ENCODE results near the gene DYNC1LI2. TPM values are rescaled to one million over a fixed set of nuclear protein-coding genes. Genes with fewer than 3 reads are reported as not detected.

The DYNC1LI2 gene
- total RNA-seq, 1 donor from 2014 or later: 149 TPM

DNA sequence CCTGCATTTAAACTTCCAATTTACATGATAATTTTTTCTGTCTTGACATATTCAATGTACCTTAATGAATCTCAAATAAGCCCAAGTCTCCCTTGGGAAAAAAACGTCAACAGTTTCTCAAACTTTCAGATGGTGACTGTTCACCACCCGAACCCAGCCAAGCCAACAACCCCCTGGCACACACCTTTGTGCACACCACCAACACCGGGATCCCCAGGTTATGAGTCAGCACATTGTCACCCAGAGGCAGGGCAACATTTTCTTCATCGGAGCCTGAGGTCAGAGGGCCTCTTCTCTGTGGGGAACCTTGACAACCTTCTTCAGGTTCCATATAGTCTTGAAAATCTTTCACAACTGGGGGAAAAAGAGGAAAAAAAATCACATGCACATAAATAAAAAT is 15.5 kb downstream of the DYNC1LI2 start:
- Histone ChIP-seq H3K4me1 (peaks cover 22% of the 10 kb centered on the region), H3K27me3 (no peaks in the 10 kb centered on the region), H3K4me3 (no peak overlapping the region), H3K9me3 (no peaks in the 10 kb centered on the region), H3K27ac (no peak overlapping the region), H3K36me3 (peaks cover 3 to 68% of the 10 kb centered on the region in 2 donors)
- intact Hi-C loops (cut with DNase I): no loop called here
- no peak for DNase-seq (ENCODE audit: extremely low spot score in 2 of 2)
- TF ChIP-seq POLR2AphosphoS5 (IDR thresholded peaks at IDR 0.05; ENCODE audit: insufficient read depth in 1 of 2, low read depth in 1 of 2) (no peak), POLR2A (IDR thresholded peaks at IDR 0.05) (no peak)
- TF ChIP-seq, protein P1, sequence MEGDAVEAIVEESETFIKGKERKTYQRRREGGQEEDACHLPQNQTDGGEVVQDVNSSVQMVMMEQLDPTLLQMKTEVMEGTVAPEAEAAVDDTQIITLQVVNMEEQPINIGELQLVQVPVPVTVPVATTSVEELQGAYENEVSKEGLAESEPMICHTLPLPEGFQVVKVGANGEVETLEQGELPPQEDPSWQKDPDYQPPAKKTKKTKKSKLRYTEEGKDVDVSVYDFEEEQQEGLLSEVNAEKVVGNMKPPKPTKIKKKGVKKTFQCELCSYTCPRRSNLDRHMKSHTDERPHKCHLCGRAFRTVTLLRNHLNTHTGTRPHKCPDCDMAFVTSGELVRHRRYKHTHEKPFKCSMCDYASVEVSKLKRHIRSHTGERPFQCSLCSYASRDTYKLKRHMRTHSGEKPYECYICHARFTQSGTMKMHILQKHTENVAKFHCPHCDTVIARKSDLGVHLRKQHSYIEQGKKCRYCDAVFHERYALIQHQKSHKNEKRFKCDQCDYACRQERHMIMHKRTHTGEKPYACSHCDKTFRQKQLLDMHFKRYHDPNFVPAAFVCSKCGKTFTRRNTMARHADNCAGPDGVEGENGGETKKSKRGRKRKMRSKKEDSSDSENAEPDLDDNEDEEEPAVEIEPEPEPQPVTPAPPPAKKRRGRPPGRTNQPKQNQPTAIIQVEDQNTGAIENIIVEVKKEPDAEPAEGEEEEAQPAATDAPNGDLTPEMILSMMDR (IDR thresholded peaks at IDR 0.05): no peak

DNA sequence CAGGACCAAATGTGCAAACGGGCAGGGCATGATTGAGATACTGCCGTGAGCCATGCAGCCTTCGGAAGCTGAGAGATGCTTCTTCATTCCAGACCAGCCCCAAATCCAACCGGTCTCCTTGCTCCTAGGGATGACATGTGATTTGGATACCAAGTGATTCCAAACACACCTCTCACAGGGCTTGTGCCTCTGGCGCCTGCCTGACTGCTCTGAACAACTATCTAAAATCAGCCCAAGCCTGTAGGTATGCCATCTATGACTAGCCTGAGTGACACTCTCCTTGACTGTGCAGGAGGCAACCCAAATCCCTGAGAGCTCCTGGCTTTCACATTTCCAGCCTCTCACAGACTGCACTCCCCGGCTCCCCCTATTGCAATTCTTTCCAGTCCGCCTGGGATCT is 20.3 kb downstream of the DYNC1LI2 start:
- Histone ChIP-seq H3K27me3 (no peaks in the 10 kb centered on the region), H3K27ac (no peak overlapping the region), H3K9me3 (no peaks in the 10 kb centered on the region), H3K36me3 (peaks cover 6 to 83% of the 10 kb centered on the region in 2 donors), H3K4me1 (peaks cover 11% of the 10 kb centered on the region), H3K4me3 (no peak overlapping the region)
- TF ChIP-seq POLR2A (IDR thresholded peaks at IDR 0.05) (no peak), POLR2AphosphoS5 (IDR thresholded peaks at IDR 0.05; ENCODE audit: insufficient read depth in 1 of 2, low read depth in 1 of 2) (no peak)
- TF ChIP-seq, protein P1 (IDR thresholded peaks at IDR 0.05): no peak
- DNase-seq (ENCODE audit: extremely low spot score in 2 of 2): no peak
- intact Hi-C loops (cut with DNase I): no loop called here

GRCh38 chr16:66728804-66729203 is 22.6 kb downstream of the DYNC1LI2 start:
- TF ChIP-seq POLR2A (IDR thresholded peaks at IDR 0.05): no peak
- TF ChIP-seq, protein P1 (IDR thresholded peaks at IDR 0.05): no peak
- TF ChIP-seq POLR2AphosphoS5 (IDR thresholded peaks at IDR 0.05; ENCODE audit: insufficient read depth in 1 of 2, low read depth in 1 of 2): no peak
- H3K36me3 ChIP-seq: peaks cover 6 to 84% of the 10 kb centered on the region in 2 donors
- peaks cover 11% of the 10 kb centered on the region for H3K4me1 ChIP-seq
- H3K9me3 ChIP-seq: no peaks in the 10 kb centered on the region
- no peaks in the 10 kb centered on the region for H3K27me3 ChIP-seq
- no peak overlapping the region for H3K4me3 ChIP-seq
- DNase-seq (ENCODE audit: extremely low spot score in 2 of 2): no peak
- H3K27ac ChIP-seq: no peak overlapping the region
- intact Hi-C loops (cut with DNase I): loop anchor here (10.0 kb wide), 1 partner anchor 136 kb away; no protein-coding TSS in a partner anchor

DNA sequence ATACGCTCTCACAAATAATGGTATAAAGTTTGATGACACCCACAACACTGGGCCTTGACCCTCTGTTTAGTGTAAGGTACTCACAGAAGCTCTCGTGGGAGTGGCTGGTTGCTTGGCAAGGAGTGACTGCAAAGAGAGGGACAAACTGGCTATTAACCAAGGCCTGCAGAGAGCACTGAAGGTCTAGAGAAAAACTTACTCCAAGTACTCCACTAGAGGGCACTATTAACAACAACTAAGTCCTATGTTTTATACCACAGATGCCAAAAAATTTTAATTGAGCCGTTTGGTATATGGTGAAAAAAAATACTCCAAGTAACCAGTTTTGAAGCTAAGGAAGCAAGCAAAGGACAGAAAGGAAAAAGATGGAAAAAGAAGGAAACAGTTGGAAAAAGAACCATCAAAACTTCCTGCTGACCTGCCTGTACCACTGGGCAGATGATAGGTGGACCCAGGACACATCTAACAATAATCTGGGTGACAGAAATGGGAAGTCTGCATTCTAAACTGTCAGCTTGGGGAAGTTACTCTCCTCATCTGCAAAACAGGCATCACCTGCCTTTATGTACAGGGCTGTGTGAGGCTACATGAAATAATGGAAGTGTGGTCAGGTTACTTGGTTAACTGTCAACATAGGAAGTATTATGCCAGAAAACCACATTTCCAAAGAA is 23.2 kb downstream of the DYNC1LI2 start:
- TF ChIP-seq, protein P1 (IDR thresholded peaks at IDR 0.05): peak; percentile 26 to 62 (median 41)
- TF ChIP-seq POLR2A (IDR thresholded peaks at IDR 0.05): no peak
- Histone ChIP-seq H3K9me3 (no peaks in the 10 kb centered on the region), H3K27me3 (no peaks in the 10 kb centered on the region), H3K4me3 (no peak overlapping the region), H3K36me3 (peaks cover 6 to 82% of the 10 kb centered on the region in 2 donors), H3K27ac (no peak overlapping the region), H3K4me1 (peaks cover 11% of the 10 kb centered on the region)
- intact Hi-C loops (cut with DNase I): loop anchor here (10.0 kb wide), 1 partner anchor 137 kb away; no protein-coding TSS in a partner anchor
- DNase-seq (ENCODE audit: extremely low spot score in 2 of 2): no peak

DNA sequence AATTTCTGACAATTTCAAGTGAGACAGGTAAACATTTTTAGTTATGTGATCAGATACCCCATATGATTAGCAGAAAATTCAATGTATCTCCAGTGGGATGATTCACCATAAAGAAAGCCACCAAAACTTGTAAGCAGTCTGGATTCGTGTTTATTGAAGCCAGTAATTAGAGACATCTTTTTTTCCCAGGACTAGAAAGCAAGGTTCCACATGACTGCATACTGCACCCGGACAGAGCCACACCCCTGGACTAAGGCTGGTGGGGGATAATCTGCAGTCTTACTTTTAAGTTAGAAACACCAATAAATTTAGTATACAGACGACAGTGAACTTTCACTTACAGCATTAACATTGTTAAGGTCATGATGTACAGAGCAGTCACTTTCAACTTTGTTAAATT is 30.6 kb downstream of the DYNC1LI2 start:
- no peak for DNase-seq (ENCODE audit: extremely low spot score in 2 of 2)
- no peak overlapping the region for H3K27ac ChIP-seq
- no peaks in the 10 kb centered on the region for H3K4me1 ChIP-seq
- H3K4me3 ChIP-seq: no peak overlapping the region
- intact Hi-C loops (cut with DNase I): loop anchor here (10.0 kb wide), 1 partner anchor 144 kb away; no protein-coding TSS in a partner anchor
- peaks cover 3 to 42% of the 10 kb centered on the region in 2 donors for H3K36me3 ChIP-seq
- H3K9me3 ChIP-seq: no peaks in the 10 kb centered on the region
- TF ChIP-seq POLR2AphosphoS5 (IDR thresholded peaks at IDR 0.05; ENCODE audit: insufficient read depth in 1 of 2, low read depth in 1 of 2): no peak
- TF ChIP-seq POLR2A (IDR thresholded peaks at IDR 0.05): no peak
- TF ChIP-seq, protein P1 (IDR thresholded peaks at IDR 0.05): no peak
- no peaks in the 10 kb centered on the region for H3K27me3 ChIP-seq

All from vagina (tissue), 2 donors.